ENCODE results near the gene DNAJC6.
A peak's percentile ranks its signal among the peaks of the same experiment; 100 is the strongest.

DNAJC6 gene

DNA sequence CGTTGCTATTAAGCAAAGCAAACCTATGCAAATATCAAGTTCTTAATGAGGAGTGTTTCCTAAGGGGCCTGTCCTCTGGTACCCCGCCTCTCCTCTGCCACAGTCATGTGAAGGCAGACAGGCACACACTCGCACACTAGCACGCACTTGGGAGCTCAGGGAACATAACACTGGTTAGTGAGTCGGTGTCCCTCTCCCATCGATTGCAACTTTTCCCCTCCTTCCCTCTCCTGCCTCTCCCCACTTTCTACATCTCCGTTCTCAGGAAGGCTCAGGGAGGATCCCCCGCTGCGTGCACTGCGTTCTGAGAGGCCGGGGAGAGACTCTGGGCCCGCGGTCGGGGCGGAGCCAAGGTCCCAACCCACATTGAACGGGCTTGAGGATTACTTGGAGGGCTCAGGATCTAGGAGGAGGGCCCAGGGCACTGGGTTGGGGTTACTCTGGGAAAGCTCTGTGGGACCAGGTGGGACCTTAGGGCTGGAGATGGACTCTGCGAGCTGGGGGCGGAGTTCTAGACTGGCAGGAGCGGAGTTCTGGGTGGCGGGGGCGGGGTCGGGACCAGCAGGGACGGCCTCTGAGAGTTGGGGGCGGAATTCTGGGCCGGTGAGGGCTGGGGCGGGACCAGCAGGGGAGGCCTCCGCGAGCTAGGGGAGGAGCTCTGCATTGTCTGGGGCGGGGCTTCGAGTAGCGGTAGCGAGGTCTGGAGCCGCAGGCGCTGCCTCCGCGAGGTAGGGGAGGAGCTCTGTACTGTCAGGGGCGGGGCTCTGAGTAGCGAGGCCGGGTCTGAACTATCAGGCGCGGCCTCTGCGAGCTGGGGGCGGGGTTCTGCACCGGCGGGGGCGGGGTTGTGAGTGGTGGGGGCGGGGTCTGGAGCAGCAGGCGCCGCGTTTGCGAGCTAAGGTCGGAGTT lies 110.6 kb downstream of the DNAJC6 start:
- Mint-ChIP-seq H3K9me3 (no peaks in the 10 kb centered on the region), H3K27ac (peak overlapping the region; percentile 91), H3K36me3 (ENCODE audit: low read depth) (no peaks in the 10 kb centered on the region), H3K4me3 (no peak overlapping the region), H3K27me3 (no peaks in the 10 kb centered on the region), H3K4me1 (peaks cover 10% of the 10 kb centered on the region)
- DNase-seq (peak; percentile 98), ATAC-seq (peak; percentile 95)

DNA sequence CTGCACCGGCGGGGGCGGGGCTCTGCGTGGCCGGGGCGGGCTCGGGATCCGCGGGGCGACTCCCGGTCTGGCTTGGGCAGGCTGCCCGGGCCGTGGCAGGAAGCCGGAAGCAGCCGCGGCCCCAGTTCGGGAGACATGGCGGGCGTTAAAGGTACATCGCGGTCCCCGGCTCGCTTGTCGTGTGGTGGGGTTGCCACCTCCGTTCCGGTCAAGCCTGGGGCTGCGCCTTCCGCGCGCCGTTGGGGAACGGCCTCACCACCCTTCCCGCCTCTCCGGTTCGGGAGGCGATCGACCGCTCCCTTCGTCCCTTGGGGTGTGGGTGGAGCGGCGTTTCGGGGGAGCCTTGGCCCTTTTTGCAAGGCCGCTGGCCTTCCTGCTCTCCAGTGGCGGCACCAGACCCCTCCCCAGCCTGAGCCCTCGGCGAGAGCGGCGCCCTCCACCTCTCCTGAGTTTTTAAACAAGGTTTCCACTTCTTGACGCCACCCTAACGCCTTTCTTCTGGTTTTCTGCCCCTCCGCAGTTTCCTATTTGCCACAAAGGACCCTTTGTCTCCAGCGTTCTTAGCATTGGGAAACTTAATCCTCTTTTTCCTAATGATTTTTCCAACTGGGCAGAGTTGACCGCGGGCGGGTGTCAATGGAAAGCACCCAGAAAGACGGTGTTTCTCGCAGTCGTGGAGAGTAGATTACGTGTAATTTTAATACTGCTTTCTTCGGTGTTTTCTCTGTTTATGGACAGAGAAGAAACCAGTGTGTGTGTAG lies 111.4 kb downstream of the DNAJC6 start, which contains the start of the genes LEPR and LEPROT:
Gene LEPR (plus strand): TSS at position 79 of the 761 bp plus-strand sequence. CDS start 144,898 bp downstream, outside the sequence.
Gene LEPROT (plus strand): TSS at position 79 of the 761 bp plus-strand sequence. CDS start 57 bp downstream, at position 136.
- no peak within 1 kb of the TSS for H3K4me3 Mint-ChIP-seq
- peak within 1 kb of the TSS; percentile 91 for H3K27ac Mint-ChIP-seq
- DNase-seq (no peak), ATAC-seq (no peak)
- H3K27me3 Mint-ChIP-seq, result no peaks in the 10 kb centered on the region
- no peaks in the 10 kb centered on the region for H3K9me3 Mint-ChIP-seq
- H3K4me1 Mint-ChIP-seq, result peaks cover 10% of the 10 kb centered on the region
- H3K36me3 Mint-ChIP-seq (ENCODE audit: low read depth), result peaks cover 8% of the 10 kb centered on the region

GRCh38 chr1:65421351-65422025 lies 112.1 kb downstream of the DNAJC6 start:
- H3K9me3 Mint-ChIP-seq, result no peaks in the 10 kb centered on the region
- no peaks in the 10 kb centered on the region for H3K27me3 Mint-ChIP-seq
- no peak overlapping the region for H3K4me3 Mint-ChIP-seq
- ATAC-seq (no peak), DNase-seq (no peak)
- peaks cover 10% of the 10 kb centered on the region for H3K4me1 Mint-ChIP-seq
- H3K36me3 Mint-ChIP-seq (ENCODE audit: low read depth), result peaks cover 13% of the 10 kb centered on the region
- no peak overlapping the region for H3K27ac Mint-ChIP-seq

DNA sequence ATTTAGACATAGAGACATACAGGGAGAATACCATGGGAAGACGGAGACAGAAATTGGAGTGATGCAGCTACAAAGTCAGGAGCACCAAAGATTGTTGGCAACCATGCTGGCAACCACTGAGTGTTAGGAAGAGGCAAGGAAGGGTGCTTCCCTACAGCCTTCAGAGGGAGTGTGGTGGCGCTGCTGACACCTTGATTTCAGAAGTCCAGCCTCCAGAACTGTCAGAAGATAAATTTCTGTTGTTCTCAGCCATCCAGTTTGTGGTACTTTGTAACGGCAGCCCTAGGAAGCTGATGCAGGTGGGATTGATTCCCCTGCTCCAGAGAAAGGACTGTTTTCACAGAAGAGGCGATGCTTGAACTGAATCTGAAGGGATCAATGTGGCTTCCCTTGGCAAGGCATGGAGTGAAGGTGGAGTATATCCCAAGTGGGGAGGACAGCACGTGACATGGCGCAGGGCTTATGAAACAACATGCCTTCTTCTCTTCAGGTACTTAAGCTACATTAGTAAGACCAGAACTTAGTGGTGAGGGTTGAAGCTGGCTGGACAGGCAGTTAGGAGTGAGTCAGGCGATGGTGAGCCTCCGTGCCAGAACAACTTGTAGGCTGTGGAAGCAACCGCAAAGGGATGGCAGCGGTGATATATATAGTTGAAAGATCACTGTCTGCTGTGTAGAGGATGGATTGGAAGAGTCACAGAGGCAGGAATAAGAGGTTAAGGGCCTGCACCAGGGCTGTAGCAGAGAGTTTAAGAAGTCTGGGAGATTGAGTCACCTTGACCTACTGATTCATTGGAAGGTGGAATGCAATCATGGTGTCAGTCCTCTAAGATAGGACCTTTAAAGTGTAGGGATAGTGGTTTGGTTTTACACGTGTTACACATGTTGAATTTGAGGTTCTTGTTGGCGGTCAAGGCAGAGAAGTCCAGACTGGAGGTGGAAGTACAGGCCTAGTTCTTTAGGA lies 113.2 kb downstream of the DNAJC6 start:
- Mint-ChIP-seq H3K4me3 (no peak overlapping the region), H3K4me1 (peaks cover 10% of the 10 kb centered on the region), H3K27me3 (no peaks in the 10 kb centered on the region), H3K36me3 (ENCODE audit: low read depth) (peaks cover 16% of the 10 kb centered on the region), H3K27ac (no peak overlapping the region), H3K9me3 (no peaks in the 10 kb centered on the region)
- DNase-seq, result no peak
- ATAC-seq, result no peak

DNA sequence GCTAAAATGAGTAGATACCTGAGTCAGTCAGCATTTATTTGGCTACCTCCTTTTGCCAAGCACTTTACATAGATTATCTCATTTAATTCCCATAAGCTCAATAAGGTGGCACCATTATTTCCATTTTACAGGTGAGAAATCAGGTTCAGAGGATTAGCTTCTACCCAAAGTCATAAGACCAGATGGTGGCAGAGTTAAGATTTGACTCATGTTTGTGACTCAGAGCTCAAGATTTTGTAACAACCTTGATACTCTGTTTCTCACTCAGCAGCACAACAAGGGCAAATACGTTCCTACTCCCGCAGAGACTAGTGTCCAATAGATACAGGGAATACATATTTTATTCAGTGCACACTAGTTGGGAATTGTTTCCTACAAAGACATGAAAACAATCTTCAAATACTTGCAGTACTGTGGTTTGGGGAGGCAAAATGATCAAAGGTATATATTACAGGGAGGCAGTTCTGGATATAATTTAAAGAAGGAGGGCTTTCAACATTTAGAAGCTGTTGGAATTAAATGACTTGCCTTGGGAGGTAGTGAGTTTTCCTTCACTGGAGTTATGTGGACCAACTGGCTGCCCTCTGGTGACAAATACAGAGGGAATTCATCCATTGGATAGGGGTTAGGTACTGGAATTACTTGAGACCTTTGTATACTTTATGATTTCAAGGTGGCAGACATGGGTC lies 114.7 kb downstream of the DNAJC6 start:
- no peak for ATAC-seq
- DNase-seq, result no peak
- Mint-ChIP-seq H3K4me3 (no peak overlapping the region), H3K27me3 (no peaks in the 10 kb centered on the region), H3K4me1 (peaks cover 8% of the 10 kb centered on the region), H3K9me3 (no peaks in the 10 kb centered on the region), H3K36me3 (ENCODE audit: low read depth) (peaks cover 16% of the 10 kb centered on the region), H3K27ac (no peak overlapping the region)

GRCh38 chr1:65424573-65424889 lies 115.2 kb downstream of the DNAJC6 start:
- peaks cover 5% of the 10 kb centered on the region for H3K4me1 Mint-ChIP-seq
- no peak for DNase-seq
- H3K27me3 Mint-ChIP-seq, result no peaks in the 10 kb centered on the region
- H3K9me3 Mint-ChIP-seq, result no peaks in the 10 kb centered on the region
- no peak overlapping the region for H3K4me3 Mint-ChIP-seq
- peaks cover 16% of the 10 kb centered on the region for H3K36me3 Mint-ChIP-seq (ENCODE audit: low read depth)
- ATAC-seq, result no peak
- no peak overlapping the region for H3K27ac Mint-ChIP-seq

GRCh38 chr1:65425006-65425405 lies 115.7 kb downstream of the DNAJC6 start:
- no peak for DNase-seq
- H3K27ac Mint-ChIP-seq, result no peak overlapping the region
- no peak overlapping the region for H3K4me3 Mint-ChIP-seq
- H3K4me1 Mint-ChIP-seq, result no peaks in the 10 kb centered on the region
- peaks cover 16% of the 10 kb centered on the region for H3K36me3 Mint-ChIP-seq (ENCODE audit: low read depth)
- no peaks in the 10 kb centered on the region for H3K9me3 Mint-ChIP-seq
- ATAC-seq, result no peak
- no peaks in the 10 kb centered on the region for H3K27me3 Mint-ChIP-seq

DNA sequence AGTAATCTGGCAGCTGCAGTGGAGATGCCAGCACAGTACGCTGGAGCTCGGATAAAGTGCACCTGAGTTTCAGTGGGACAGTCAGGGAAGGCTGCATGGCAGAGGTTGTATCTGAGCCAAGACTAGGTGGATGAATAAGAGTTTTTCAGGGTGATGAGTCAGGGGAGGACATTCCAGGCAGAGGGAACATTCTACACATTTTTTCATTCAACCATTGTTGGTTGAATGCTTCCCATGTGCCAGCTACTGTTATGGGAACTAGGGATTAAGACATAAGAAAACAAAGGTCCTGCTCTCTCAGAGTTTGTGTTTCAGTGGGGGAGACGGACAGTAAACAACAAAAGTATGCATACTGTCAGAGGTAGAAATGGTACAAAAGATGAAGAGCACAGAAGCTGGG lies 116.4 kb downstream of the DNAJC6 start:
- ATAC-seq, result no peak
- H3K4me1 Mint-ChIP-seq, result no peaks in the 10 kb centered on the region
- H3K9me3 Mint-ChIP-seq, result no peaks in the 10 kb centered on the region
- peaks cover 16% of the 10 kb centered on the region for H3K36me3 Mint-ChIP-seq (ENCODE audit: low read depth)
- no peaks in the 10 kb centered on the region for H3K27me3 Mint-ChIP-seq
- H3K4me3 Mint-ChIP-seq, result no peak overlapping the region
- no peak for DNase-seq
- H3K27ac Mint-ChIP-seq, result no peak overlapping the region

DNA sequence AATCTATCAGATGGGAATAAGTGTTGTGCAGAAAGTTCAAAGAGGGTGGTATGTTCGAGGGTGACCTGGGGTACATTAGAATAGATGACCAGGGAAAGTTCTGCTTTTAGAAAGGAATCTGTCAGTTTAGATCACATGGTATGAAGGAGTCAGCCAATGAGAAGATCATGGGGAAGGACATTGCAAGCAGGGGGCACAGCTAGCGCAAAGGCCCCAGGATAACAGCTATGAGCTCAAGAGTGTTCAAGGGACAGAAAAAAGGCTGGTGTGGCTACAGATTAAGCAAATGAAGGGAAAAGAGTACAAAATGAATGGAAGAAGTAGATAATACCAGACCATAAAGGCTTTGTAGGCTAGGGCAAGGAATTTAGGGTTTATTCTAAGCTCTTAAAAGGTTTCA lies 119.7 kb downstream of the DNAJC6 start:
- H3K36me3 Mint-ChIP-seq (ENCODE audit: low read depth), result peaks cover 22% of the 10 kb centered on the region
- no peak overlapping the region for H3K4me3 Mint-ChIP-seq
- H3K27ac Mint-ChIP-seq, result no peak overlapping the region
- no peaks in the 10 kb centered on the region for H3K9me3 Mint-ChIP-seq
- no peaks in the 10 kb centered on the region for H3K27me3 Mint-ChIP-seq
- ATAC-seq (no peak), DNase-seq (no peak)
- H3K4me1 Mint-ChIP-seq, result peaks cover 2% of the 10 kb centered on the region

GRCh38 chr1:65429806-65430205 lies 120.5 kb downstream of the DNAJC6 start:
- H3K4me3 Mint-ChIP-seq, result no peak overlapping the region
- H3K36me3 Mint-ChIP-seq (ENCODE audit: low read depth), result peaks cover 22% of the 10 kb centered on the region
- DNase-seq, result no peak

GRCh38 chr1:65431111-65431705 lies 121.9 kb downstream of the DNAJC6 start:
- H3K27me3 Mint-ChIP-seq, result no peaks in the 10 kb centered on the region
- peaks cover 2% of the 10 kb centered on the region for H3K4me1 Mint-ChIP-seq
- no peak for ATAC-seq
- H3K4me3 Mint-ChIP-seq, result no peak overlapping the region
- no peak overlapping the region for H3K27ac Mint-ChIP-seq
- H3K9me3 Mint-ChIP-seq, result no peaks in the 10 kb centered on the region
- DNase-seq, result no peak
- H3K36me3 Mint-ChIP-seq (ENCODE audit: low read depth), result peaks cover 12% of the 10 kb centered on the region

More at GRCh38 chr1:65429806-65430205, 120.5 kb downstream of the DNAJC6 start:
- Mint-ChIP-seq H3K4me1 (peaks cover 2% of the 10 kb centered on the region), H3K27ac (no peak overlapping the region), H3K27me3 (no peaks in the 10 kb centered on the region), H3K9me3 (no peaks in the 10 kb centered on the region)
- no peak for ATAC-seq

- ATAC-seq (no peak), DNase-seq (no peak)
- Mint-ChIP-seq H3K4me1 (peaks cover 2% of the 10 kb centered on the region), H3K27ac (no peak overlapping the region), H3K27me3 (no peaks in the 10 kb centered on the region), H3K9me3 (no peaks in the 10 kb centered on the region), H3K4me3 (no peak overlapping the region), H3K36me3 (ENCODE audit: low read depth) (peaks cover 6% of the 10 kb centered on the region)
These were observed 123.6 kb downstream of the DNAJC6 start for GRCh38 chr1:65432918-65433317.

DNA sequence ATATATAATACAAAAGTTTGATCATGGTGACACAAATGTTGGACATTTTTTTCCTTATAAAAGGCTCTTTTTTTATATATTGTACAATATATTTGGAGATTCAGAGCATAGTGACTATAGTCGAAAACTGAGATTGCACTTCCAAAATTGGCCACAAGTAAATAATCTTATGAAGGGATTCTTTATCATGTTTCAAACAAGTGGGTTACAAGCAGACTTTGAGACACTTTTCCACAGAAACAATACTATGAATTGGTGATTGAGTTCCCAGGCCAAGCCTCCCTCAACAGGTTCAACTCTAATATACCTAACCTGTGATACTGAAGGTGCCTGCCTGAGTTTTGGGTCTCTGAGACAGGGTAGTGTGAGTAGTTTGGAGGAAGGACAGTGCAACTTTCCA lies 124.9 kb downstream of the DNAJC6 start:
- H3K9me3 Mint-ChIP-seq, result no peaks in the 10 kb centered on the region
- no peak overlapping the region for H3K27ac Mint-ChIP-seq
- H3K4me1 Mint-ChIP-seq, result peaks cover 2% of the 10 kb centered on the region
- DNase-seq, result no peak
- no peak for ATAC-seq
- H3K36me3 Mint-ChIP-seq (ENCODE audit: low read depth), result peaks cover 6% of the 10 kb centered on the region
- no peaks in the 10 kb centered on the region for H3K27me3 Mint-ChIP-seq
- no peak overlapping the region for H3K4me3 Mint-ChIP-seq
